Middle frontal gyrus (tissue), 1 donor: ENCODE results near the gene PPP2R5B.

Experiments
- DNase-seq: peaks from one replicate; pipeline ENCODE4 v3.0.0-alpha.2; 2015; ENCODE audit warnings: low spot score; ENCODE audit errors: extremely low spot score

Gene PPP2R5B

DNA sequence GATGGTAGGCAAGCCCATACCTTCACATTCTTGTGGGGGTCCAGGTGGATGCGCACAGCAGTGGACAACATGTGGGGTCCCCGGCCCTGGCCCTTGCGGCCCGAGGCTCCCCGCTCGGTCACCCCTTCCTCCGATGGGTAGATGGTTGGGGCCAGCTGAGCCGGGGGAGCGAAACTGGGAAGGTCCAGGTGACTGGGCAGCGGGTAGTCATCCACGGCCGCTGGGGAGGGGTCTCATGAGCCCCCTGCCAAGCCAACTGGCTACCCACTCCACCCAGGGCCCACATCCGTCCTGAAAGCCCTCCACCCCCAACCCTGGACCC, 18.2 kb upstream of the PPP2R5B start:
- DNase-seq, result no peak

GRCh38 chr11:64908766-64909165, 15.7 kb upstream of the PPP2R5B start:
- DNase-seq, result no peak

GRCh38 chr11:64909653-64910343, 14.7 kb upstream of the PPP2R5B start:
- no peak for DNase-seq

DNA sequence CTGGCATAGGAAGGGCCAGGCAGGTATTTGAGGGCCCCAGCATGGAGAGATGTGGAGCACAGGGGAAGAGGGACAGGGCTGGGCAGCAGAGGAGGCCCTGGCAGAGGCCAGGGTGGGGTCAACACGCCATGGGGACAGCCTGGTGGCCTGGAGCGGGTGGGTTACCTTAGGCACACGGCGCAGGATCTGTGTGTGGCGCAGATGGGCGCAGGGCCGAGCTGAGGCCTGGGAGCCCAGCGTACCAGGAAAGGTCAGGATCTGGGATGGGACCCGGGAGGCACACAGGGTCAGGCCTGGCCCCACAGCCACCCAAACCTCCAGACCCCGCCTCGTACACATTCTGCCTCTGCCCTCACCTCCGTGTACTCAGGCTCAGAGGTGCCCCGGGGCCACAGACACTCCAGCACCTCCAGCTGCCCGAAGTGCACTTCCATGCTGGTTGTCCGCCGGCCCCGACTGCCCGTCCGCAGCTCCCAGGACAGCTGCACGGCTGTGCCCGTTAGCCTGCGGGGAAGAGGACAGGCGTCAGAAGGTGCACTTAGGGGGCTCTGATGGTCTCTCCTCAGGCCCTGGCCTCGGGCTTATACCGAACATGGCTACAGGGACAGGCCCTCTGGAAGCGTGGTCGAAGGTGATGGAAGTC, 13.9 kb upstream of the PPP2R5B start:
- DNase-seq, result no peak

DNA sequence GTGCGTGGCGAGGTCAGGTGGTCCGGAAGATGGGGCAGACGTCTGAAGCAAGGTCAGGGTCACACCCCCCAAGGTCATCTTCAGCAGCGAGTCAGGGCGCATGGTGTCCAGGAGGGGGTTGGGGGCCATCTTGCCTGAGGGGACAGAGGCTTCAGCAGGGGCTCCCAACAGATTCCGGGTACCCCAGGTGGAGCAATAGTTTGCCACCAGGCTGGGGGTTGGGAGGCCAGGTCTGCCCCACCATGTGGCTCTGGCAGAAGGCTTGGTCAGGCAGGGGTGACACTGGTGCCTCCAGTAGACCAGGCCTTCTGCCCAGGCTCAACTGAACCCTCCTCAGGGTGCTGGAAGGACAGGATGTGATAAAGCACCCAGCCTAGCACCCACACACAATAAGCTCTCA, 13.3 kb upstream of the PPP2R5B start:
- DNase-seq, result no peak

GRCh38 chr11:64911689-64912088, 12.8 kb upstream of the PPP2R5B start:
- DNase-seq, result no peak

DNA sequence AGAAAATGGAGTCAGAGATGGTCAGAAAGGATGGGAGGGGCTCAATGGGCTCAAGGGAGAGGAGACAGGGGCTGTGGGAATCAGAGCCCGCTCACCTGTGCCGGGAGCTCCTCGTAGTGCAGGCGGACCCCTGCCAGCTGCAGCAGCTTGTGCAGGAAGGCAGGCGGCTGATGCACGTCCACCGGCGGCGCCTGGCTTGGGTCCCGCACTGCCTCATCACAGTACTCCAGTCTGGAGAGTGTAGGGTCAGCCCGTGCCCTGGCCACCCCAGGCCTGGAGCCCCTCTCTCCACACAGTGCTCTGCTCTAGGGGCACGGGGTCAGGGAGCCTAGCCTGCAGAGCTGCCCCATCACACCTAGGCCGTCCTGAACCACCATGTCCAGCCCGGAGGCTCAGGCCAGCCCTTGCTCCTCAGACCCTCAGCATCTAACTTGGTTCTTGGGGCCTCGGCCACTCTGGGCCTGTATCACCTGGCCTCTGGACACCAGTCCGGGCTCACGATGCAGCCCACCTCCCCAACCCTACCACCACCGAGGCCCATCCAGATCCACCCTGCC, 11.2 kb upstream of the PPP2R5B start:
- no peak for DNase-seq

GRCh38 chr11:64914123-64914522, 10.4 kb upstream of the PPP2R5B start:
- DNase-seq, result no peak

GRCh38 chr11:64915376-64915887, 9.1 kb upstream of the PPP2R5B start:
- no peak for DNase-seq

- no peak for DNase-seq
Observed at GRCh38 chr11:64916040-64916774, 8.3 kb upstream of the PPP2R5B start.

DNA sequence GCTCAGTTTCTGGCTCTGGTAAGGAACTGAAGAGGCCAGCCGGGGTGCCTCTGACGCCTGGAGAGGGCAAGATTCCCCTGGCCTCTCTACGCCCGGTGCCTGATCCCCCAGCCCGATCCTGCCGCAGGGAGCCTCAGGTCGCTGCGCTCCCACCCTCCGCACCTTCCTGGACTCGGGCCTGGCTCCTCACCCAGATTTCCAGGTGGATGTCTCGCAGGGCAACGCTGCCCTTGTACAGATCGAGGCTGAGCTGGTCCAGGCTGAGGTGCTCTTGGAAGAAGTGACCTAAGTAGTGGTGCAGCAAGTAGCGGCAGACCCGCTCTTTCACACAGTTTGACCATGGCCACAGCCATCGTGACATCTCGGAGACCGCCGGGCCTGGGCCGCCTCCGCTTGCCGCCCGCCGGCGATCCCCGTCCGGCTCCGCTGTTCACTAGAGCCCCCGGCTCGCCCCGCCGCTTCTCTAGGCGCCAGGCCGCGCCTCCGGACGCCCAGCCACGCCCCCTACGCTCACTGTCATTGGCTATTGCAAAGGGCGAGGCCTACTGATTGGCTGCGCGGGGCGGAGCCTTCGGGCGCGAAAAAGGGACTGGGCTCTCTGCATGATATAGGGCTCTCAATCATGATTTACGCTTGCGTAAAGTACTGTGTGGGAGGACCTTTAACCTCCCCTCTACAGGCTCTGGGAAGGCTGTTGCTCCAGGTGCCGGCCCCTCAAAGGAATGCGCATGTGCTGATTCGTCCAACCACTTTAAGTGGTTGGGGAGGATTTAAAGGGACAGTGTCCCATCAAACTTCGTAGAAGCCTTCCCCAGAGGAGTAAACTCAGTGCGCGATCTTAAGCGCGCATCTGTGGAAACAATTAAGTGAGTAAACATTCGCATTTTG, 7.5 kb upstream of the PPP2R5B start, which contains the start of gene ATG2A:
TSS of gene ATG2A (minus strand) at position 435 of the 888 bp plus-strand sequence. CDS start at position 361, 74 bp downstream.
- DNase-seq, result peak; percentile 96

- no peak for DNase-seq
Observed at GRCh38 chr11:64917663-64917995, 6.9 kb upstream of the PPP2R5B start.

GRCh38 chr11:64918017-64918416, 6.5 kb upstream of the PPP2R5B start:
- no peak for DNase-seq

- DNase-seq, result no peak
Observed at GRCh38 chr11:64919627-64920026, 4.9 kb upstream of the PPP2R5B start.

GRCh38 chr11:64920124-64920523, 4.4 kb upstream of the PPP2R5B start:
- DNase-seq, result no peak

- no peak for DNase-seq
Observed at GRCh38 chr11:64921384-64921783, 3.1 kb upstream of the PPP2R5B start.

DNA sequence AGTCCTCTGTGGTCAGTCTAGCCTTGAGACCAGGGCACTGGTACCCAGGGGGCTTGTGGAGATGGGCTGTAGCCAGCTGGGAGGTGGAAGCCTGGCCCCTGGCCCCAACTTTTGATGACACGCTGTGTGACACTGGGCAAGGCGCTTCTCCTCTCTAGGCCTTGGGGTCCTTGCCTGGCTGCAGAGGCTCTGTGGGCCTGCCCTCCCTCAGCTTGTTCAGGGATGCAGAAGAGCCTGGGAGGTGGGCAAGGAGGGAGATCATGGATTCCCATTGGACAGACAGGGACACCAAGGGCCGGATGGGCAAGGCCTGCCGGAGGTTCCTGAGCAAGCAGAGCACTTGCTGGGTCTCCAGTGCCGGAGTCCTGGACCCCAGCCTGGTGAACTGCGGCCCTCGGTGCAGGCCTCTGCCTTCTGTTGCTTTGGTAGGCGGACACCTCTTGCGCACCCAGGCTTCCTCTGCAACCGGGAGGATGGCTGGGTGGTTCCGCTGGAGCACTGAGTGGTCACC, 1.3 kb upstream of the PPP2R5B start:
- DNase-seq, result no peak

DNA sequence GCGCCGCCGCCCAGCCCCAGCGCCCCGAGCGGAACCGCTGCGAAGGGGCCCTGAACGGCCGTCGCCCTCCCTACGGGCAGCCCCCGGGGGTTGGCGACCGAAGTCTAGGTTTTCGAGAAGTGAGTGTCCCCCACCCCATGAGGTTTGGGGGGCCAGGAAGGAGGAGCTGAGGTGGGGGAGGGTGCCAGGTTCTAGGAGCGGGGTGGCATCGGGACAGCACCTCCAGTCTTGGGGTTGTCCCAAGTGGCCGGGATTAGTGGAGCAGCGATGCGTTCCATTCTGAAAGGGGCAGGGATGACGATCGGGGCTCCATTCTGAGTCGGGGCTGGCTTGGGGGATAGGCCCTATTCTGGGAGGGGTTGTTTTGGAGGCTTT, 408 bp downstream of the PPP2R5B start:
- no peak for DNase-seq

GRCh38 chr11:64925536-64926436, 1.3 kb downstream of the PPP2R5B start:
- DNase-seq, result no peak

DNA sequence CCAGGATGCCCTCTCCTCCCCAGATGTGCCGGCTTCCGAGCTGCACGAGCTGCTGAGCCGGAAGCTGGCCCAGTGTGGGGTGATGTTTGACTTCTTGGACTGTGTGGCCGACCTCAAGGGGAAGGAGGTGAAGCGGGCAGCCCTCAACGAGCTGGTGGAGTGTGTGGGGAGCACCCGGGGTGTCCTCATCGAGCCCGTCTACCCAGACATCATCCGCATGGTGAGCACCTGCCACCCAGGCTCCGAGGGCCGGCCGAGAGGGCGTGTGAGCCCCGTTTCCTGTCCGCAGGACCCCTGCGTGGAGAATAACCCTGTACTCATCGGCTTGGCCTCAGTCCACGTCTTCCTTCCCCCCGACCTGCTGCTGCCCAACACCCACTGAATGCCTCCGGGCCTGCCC, 2.2 kb downstream of the PPP2R5B start:
- DNase-seq, result no peak
